Astrocyte of the spinal cord (primary cell): ENCODE data around the gene FBXO3.

ENCODE experiments used
- DNase-seq: peaks from one replicate; pipeline ENCODE4 v3.0.0; 2011; ENCODE audit warnings: low read depth, low spot score
- H3K4me3 ChIP-seq: 2 replicates; pipeline ENCODE4 v1.5.1; 2011; ENCODE audit warnings: low read depth, mild to moderate bottlenecking, low read length, moderate library complexity
- CTCF ChIP-seq: IDR thresholded peaks from 2 replicates; pipeline ENCODE4 v1.5.1; 2012; ENCODE audit warnings: low read depth, mild to moderate bottlenecking, low read length, inconsistent platforms
- in situ Hi-C: cut with HindIII; loops from 2 replicates; pipeline ENCODE4 v1.10.0; 2017; ENCODE audit warnings: low sequenced_read_pairs

Gene FBXO3

GRCh38 chr11:33778675-33779074 is 4.4 kb upstream of the FBXO3 start:
- DNase-seq: peak; percentile 84
- no peak for TF ChIP-seq CTCF
- no peak overlapping the region for H3K4me3 ChIP-seq
- in situ Hi-C loops: no loop called here

- no peak overlapping the region for H3K4me3 ChIP-seq
- in situ Hi-C loops: no loop called here
These were observed 3.6 kb upstream of the FBXO3 start for GRCh38 chr11:33777906-33778305.

GRCh38 chr11:33775832-33776470 is 1.6 kb upstream of the FBXO3 start:
- no peak for TF ChIP-seq CTCF
- no peak for DNase-seq
- no peak overlapping the region for H3K4me3 ChIP-seq
- in situ Hi-C loops: no loop called here

More at GRCh38 chr11:33777906-33778305, 3.6 kb upstream of the FBXO3 start:
- no peak for TF ChIP-seq CTCF
- no peak for DNase-seq

GRCh38 chr11:33775467-33775807 is 1.1 kb upstream of the FBXO3 start:
- H3K4me3 ChIP-seq: no peak overlapping the region

GRCh38 chr11:33774736-33775466 is 581 bp upstream of the FBXO3 start:
- no peak for TF ChIP-seq CTCF
- peak overlapping the region; percentile 89 for H3K4me3 ChIP-seq
- in situ Hi-C loops: no loop called here
- DNase-seq: no peak

More at GRCh38 chr11:33775467-33775807, 1.1 kb upstream of the FBXO3 start:
- no peak for DNase-seq
- in situ Hi-C loops: no loop called here
- no peak for TF ChIP-seq CTCF

GRCh38 chr11:33773404-33773986 is 825 bp downstream of the FBXO3 start:
- no peak for TF ChIP-seq CTCF

More at GRCh38 chr11:33773404-33773986, 825 bp downstream of the FBXO3 start:
- in situ Hi-C loops: no loop called here
- DNase-seq: no peak
- H3K4me3 ChIP-seq: peak overlapping the region; percentile 89
